Nephron (organoid): ENCODE measurements around the gene LRRC9.
A peak's percentile ranks its signal among the peaks of the same experiment; 100 is the strongest.
"Not testable (repeated sequence)": the region's sequence is repeated elsewhere in the genome, so short reads cannot be mapped to it uniquely, and the experiment has no call there.

Experiments used
- H3K27ac Mint-ChIP-seq, 3 experiments: 2 replicates each; pipeline ENCODE4 v1.8.0; 2020; ENCODE audit warnings: mixed read lengths in 3 of 3, mild to moderate bottlenecking in 2 of 3, moderate library complexity in 1 of 3
- H3K27me3 Mint-ChIP-seq: 2 replicates; pipeline ENCODE4 v1.8.0; 2021; ENCODE audit warnings: low read depth, mild to moderate bottlenecking, moderate library complexity, mixed read lengths
- H3K36me3 Mint-ChIP-seq: 2 replicates; pipeline ENCODE4 v1.8.0; 2020; ENCODE audit warnings: low read depth, mixed read lengths
- H3K4me1 Mint-ChIP-seq: 2 replicates; pipeline ENCODE4 v1.8.0; 2020; ENCODE audit warnings: mixed read lengths
- H3K4me3 Mint-ChIP-seq, 3 experiments: 2 replicates each; pipeline ENCODE4 v1.8.0; 2020; ENCODE audit warnings: mild to moderate bottlenecking in 3 of 3, mixed read lengths in 3 of 3, moderate library complexity in 2 of 3
- H3K9me3 Mint-ChIP-seq: 2 replicates; pipeline ENCODE4 v1.8.0; 2020; ENCODE audit warnings: mixed read lengths
- CTCF ChIP-seq, 3 experiments: fragments of 200-600 bp; sonication (generic); IDR thresholded peaks; one replicate each; pipeline ENCODE4 v1.5.0; 2021; ENCODE audit warnings: antibody characterized with exemption in 3 of 3; ENCODE audit not compliant: unreplicated experiment in 3 of 3

LRRC9 gene

GRCh38 chr14:59936145-59936544, 16.2 kb downstream of the LRRC9 start:
- H3K36me3 Mint-ChIP-seq, result no peaks in the 10 kb centered on the region

DNA sequence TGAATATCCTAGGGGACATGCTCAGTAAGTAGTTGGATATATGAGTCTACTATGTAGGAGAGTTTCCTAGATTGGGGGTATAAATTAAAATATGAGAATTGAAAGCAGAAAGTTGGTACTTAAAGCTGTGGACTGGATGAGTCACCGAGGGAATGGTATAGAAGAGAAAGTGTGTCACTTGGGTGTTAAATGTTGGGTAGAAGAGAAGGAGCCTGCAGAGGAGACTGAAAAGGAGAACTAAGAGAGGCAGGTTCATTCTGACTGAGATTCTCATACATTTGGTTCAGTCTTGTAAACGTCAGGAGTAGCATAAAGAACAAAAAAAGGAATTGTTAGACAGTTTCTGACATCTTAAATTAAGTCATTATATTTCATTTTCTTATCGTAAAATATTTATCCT, 19.9 kb downstream of the LRRC9 start:
- Mint-ChIP-seq H3K27ac (no peak overlapping the region), H3K36me3 (no peaks in the 10 kb centered on the region), H3K4me1 (no peaks in the 10 kb centered on the region), H3K27me3 (no peaks in the 10 kb centered on the region), H3K4me3 (no peak overlapping the region), H3K9me3 (no peaks in the 10 kb centered on the region)
- no peak for TF ChIP-seq CTCF (IDR thresholded peaks at IDR 0.05; ENCODE audit: unreplicated experiment in 3 of 3)

More at GRCh38 chr14:59936145-59936544, 16.2 kb downstream of the LRRC9 start:
- no peaks in the 10 kb centered on the region for H3K4me1 Mint-ChIP-seq
- H3K4me3 Mint-ChIP-seq, result no peak overlapping the region
- no peaks in the 10 kb centered on the region for H3K9me3 Mint-ChIP-seq
- H3K27me3 Mint-ChIP-seq, result no peaks in the 10 kb centered on the region
- TF ChIP-seq CTCF (IDR thresholded peaks at IDR 0.05; ENCODE audit: unreplicated experiment in 3 of 3), result no peak
- no peak overlapping the region for H3K27ac Mint-ChIP-seq

DNA sequence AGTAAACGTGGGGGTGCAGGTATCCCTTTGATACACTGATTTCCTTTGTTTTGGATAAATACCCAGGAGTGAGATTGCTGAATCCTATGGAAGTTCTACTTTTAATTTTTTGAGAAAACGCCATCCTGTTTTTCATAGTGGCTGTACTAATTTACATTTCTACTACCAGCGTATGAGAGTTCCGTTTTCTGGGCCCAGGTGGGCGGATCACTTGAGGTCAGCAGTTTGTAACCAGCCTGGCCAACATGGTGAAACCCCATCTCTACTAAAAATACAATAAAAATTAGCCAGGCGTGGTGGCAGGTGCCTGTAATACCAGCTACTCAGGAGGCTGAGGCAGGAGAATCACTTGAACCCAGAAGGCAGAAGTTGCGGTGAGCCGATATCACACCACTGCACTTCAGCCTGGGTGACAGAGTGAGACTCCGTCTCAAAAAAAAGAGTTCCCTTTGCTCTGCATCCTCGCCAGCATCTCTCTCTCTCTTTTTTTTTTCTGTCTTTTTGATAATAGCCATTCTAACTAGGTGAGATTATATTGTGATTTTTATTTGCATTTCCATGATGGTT, 22.4 kb downstream of the LRRC9 start:
- H3K36me3 Mint-ChIP-seq, H3K27me3 Mint-ChIP-seq, H3K4me1 Mint-ChIP-seq, H3K27ac Mint-ChIP-seq, H3K4me3 Mint-ChIP-seq, H3K9me3 Mint-ChIP-seq: not testable (repeated sequence)

- Mint-ChIP-seq H3K9me3 (peaks cover 2% of the 10 kb centered on the region), H3K4me3 (no peak overlapping the region), H3K36me3 (no peaks in the 10 kb centered on the region), H3K4me1 (no peaks in the 10 kb centered on the region), H3K27me3 (no peaks in the 10 kb centered on the region), H3K27ac (no peak overlapping the region)
- TF ChIP-seq CTCF (IDR thresholded peaks at IDR 0.05; ENCODE audit: unreplicated experiment in 3 of 3), result no peak
Observed at GRCh38 chr14:59944909-59945308, 25.0 kb downstream of the LRRC9 start.

DNA sequence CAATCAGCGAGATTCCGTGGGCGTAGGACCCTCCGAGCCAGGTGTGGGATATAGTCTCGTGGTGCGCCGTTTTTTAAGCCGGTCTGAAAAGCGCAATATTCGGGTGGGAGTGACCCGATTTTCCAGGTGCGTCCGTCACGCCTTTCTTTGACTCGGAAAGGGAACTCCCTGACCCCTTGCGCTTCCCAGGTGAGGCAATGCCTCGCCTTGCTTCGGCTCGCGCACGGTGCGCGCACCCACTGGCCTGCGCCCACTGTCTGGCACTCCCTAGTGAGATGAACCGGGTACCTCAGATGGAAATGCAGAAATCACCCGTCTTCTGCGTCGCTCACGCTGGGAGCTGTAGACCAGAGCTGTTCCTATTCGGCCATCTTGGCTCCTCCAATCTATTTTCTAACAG, 32.2 kb downstream of the LRRC9 start:
- H3K9me3 Mint-ChIP-seq, result peaks cover 49% of the 10 kb centered on the region
- H3K27me3 Mint-ChIP-seq, H3K4me1 Mint-ChIP-seq: not testable (repeated sequence)
- H3K27ac Mint-ChIP-seq, result peak overlapping the region; percentile 17 to 89 (median 78)
- peak overlapping the region; percentile 80 to 85 (median 83) for H3K4me3 Mint-ChIP-seq
- peaks cover 22% of the 10 kb centered on the region for H3K36me3 Mint-ChIP-seq

GRCh38 chr14:59957890-59958289, 37.9 kb downstream of the LRRC9 start:
- H3K4me1 Mint-ChIP-seq, result not testable (repeated sequence)

DNA sequence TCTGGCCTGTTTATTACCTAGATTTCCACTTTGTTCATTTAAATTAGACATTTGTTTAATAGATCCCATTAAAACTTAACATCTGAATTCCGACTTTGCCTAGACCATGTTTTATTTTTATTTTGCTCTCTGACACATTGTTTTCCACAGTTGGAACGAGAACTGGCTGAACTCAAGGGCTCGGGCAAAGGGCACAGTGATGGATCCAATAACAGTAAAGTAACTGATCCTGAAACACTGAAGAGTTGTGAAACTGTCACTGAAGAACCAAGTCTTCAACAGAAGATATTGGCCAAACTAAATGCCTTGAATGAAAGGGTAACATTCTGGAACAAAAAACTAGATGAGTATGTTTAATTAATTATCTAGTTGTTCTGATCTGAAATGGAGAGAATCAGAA, 39.7 kb downstream of the LRRC9 start:
- Mint-ChIP-seq H3K27ac (no peak overlapping the region), H3K4me1 (peaks cover under 1% of the 10 kb centered on the region), H3K27me3 (no peaks in the 10 kb centered on the region), H3K36me3 (peaks cover 3% of the 10 kb centered on the region), H3K9me3 (peaks cover 30% of the 10 kb centered on the region), H3K4me3 (no peak overlapping the region)
- no peak for TF ChIP-seq CTCF (IDR thresholded peaks at IDR 0.05; ENCODE audit: unreplicated experiment in 3 of 3)

More at GRCh38 chr14:59957890-59958289, 37.9 kb downstream of the LRRC9 start:
- peaks cover 47% of the 10 kb centered on the region for H3K9me3 Mint-ChIP-seq
- not testable (repeated sequence) for H3K27me3 Mint-ChIP-seq, H3K4me3 Mint-ChIP-seq, H3K27ac Mint-ChIP-seq
- peaks cover 18% of the 10 kb centered on the region for H3K36me3 Mint-ChIP-seq
